ENCODE measurements around the gene CCDC142.

The CCDC142 gene

DNA sequence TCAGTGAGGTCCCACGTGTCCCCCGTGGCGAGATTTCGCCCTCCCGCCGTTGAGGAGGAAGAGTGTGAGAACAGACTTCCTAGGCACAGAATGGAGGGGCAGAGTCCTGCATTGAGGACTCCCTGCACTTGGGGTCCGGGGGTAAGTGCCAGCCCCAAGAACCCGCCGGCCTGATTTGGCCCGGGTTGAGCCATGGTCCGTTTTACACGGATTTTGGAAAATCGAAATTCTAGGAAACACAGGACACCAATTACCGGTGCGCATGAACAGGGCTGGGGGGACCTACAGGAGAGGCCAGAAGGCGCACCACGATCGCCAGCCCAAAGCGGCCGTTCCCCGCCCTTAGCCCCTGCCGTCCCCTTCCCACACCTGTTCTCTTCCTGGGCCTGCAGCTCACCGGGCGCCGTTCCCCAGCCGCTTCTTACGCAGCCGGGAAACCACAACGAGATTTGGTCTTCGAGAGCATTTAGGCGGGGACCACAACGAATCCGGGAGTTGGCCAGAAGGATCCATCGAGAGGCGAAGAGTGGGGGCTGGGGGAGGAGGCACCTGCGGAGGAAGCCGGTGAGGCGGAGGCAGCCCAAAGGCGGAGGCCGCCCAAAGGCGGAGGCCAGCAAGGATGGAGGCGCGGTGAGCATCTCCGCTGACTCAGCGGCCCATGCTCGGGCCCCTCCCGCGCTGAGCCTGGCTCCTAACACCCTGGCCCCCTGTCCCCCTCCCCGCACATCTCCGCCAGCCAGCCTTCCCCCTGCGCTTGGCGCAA lies 31.0 kb upstream of the CCDC142 start:
- Histone ChIP-seq H3K9ac (ENCODE audit: low read length) (no peak overlapping the region), H2AK5ac (ENCODE audit: low read length, severe bottlenecking) (no peak overlapping the region), H2AFZ (ENCODE audit: low read depth, low read length) (no peak overlapping the region), H3K14ac (ENCODE audit: low read length in 2 of 2) (no peak overlapping the region), H3K18ac (ENCODE audit: low read depth in 1 of 2, low read length in 2 of 2) (no peak overlapping the region), H2BK120ac (ENCODE audit: low read depth, low read length) (no peak overlapping the region), H2BK15ac (ENCODE audit: low read depth, poor library complexity, severe bottlenecking) (no peak overlapping the region), H4K8ac (ENCODE audit: low read length) (no peak overlapping the region), H3K4me1 (ENCODE audit: control insufficient read depth, insufficient read depth, low read depth, low read length) (peaks cover 18% of the 10 kb centered on the region), H3K36me3 (ENCODE audit: control insufficient read depth in 1 of 2, insufficient read depth in 2 of 2, low read depth in 1 of 2, low read length in 2 of 2) (peaks cover 0 to 3% of the 10 kb centered on the region in 2 experiments), H3K4ac (ENCODE audit: low read depth in 1 of 2, low read length in 2 of 2) (no peak overlapping the region), H3K9me3 (ENCODE audit: control insufficient read depth, low read length) (no peaks in the 10 kb centered on the region), H3K4me3 (ENCODE audit: insufficient read depth in 1 of 2, low read depth in 1 of 2, low read length in 2 of 2) (no peak overlapping the region), H4K91ac (ENCODE audit: low read length) (peak overlapping the region; percentile 20), H3K4me2 (ENCODE audit: low read length, poor library complexity, severe bottlenecking) (no peak overlapping the region), H3K79me1 (replicated peaks; ENCODE audit: low read length, poor library complexity, severe bottlenecking) (no peaks in the 10 kb centered on the region), H3K23ac (ENCODE audit: low read length in 2 of 2) (peak overlapping the region in 1 of 2 experiments; percentile 79), H3K27me3 (ENCODE audit: control insufficient read depth in 1 of 2, insufficient read depth in 1 of 2, low read length in 2 of 2) (peaks cover 83 to 91% of the 10 kb centered on the region in 2 experiments), H3K27ac (ENCODE audit: low read length, poor library complexity, severe bottlenecking) (no peak overlapping the region), H2BK5ac (ENCODE audit: low read depth, low read length, poor library complexity, severe bottlenecking) (no peak overlapping the region), H2BK12ac (ENCODE audit: low read length in 2 of 2) (peak overlapping the region in 1 of 2 experiments; percentile 34)
- DNase-seq = peak; percentile 35
- WGBS = 3% methylated on average over 49 of the region's 52 CpGs

DNA sequence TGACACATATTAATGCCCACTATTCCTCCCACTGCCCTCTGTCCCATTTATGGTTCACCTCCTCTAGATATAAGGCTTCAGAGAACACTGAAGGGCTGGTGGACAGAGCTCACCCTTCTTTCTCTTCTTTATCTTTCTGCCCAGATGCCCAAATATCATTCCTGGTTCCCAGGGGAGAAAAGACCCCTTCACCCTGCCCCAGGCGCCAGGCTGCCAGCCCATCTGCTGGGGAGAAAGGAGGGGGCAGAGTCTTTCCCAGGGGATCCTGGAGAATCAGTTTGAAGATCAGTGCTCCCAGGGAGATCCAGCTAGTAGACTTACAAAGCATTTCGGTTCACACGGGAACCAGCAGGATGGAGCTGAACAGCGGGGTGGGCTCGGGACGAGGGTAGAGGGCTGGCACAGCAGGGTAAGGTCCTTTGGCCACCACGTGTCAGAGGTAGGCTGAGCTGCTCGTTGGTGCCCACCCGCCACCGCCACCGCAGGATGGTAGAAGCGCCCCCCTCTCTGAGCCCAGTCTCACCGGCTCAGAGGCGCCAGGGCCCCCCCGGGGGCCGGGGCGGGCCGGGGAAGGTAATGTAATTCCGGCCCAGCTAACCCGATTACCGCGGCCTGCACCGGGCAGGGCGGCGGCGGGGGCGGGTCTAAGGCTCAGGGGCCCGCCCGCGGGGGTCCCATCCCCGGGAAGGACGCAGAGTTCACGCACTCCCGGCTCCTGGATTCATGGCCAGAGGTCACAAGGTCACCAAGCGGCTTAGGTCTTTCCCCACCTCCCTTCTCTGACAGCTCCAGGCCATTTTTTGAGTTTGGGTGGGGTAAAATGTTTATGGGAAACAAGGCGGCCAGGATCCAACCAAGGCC lies 30.2 kb upstream of the CCDC142 start:
- H2AFZ ChIP-seq (ENCODE audit: low read depth, low read length) = no peak overlapping the region
- peak overlapping the region in 1 of 2 experiments; percentile 77 for H3K23ac ChIP-seq (ENCODE audit: low read length in 2 of 2)
- H2BK12ac ChIP-seq (ENCODE audit: low read length in 2 of 2) = no peak overlapping the region
- H2BK120ac ChIP-seq (ENCODE audit: low read depth, low read length) = no peak overlapping the region
- no peak for DNase-seq
- H3K4me1 ChIP-seq (ENCODE audit: control insufficient read depth, insufficient read depth, low read depth, low read length) = peaks cover 21% of the 10 kb centered on the region
- H2AK5ac ChIP-seq (ENCODE audit: low read length, severe bottlenecking) = no peak overlapping the region
- no peak overlapping the region for H3K14ac ChIP-seq (ENCODE audit: low read length in 2 of 2)
- peaks cover 75 to 83% of the 10 kb centered on the region in 2 experiments for H3K27me3 ChIP-seq (ENCODE audit: control insufficient read depth in 1 of 2, insufficient read depth in 1 of 2, low read length in 2 of 2)
- H3K18ac ChIP-seq (ENCODE audit: low read depth in 1 of 2, low read length in 2 of 2) = no peak overlapping the region
- no peak overlapping the region for H4K91ac ChIP-seq (ENCODE audit: low read length)
- H2BK5ac ChIP-seq (ENCODE audit: low read depth, low read length, poor library complexity, severe bottlenecking) = no peak overlapping the region
- no peak overlapping the region for H2BK15ac ChIP-seq (ENCODE audit: low read depth, poor library complexity, severe bottlenecking)
- no peaks in the 10 kb centered on the region for H3K9me3 ChIP-seq (ENCODE audit: control insufficient read depth, low read length)
- H3K4me2 ChIP-seq (ENCODE audit: low read length, poor library complexity, severe bottlenecking) = no peak overlapping the region
- H3K4me3 ChIP-seq (ENCODE audit: insufficient read depth in 1 of 2, low read depth in 1 of 2, low read length in 2 of 2) = no peak overlapping the region
- H3K79me1 ChIP-seq (replicated peaks; ENCODE audit: low read length, poor library complexity, severe bottlenecking) = no peaks in the 10 kb centered on the region
- no peak overlapping the region for H3K4ac ChIP-seq (ENCODE audit: low read depth in 1 of 2, low read length in 2 of 2)
- H3K9ac ChIP-seq (ENCODE audit: low read length) = no peak overlapping the region
- no peak overlapping the region for H3K27ac ChIP-seq (ENCODE audit: low read length, poor library complexity, severe bottlenecking)
- H4K8ac ChIP-seq (ENCODE audit: low read length) = no peak overlapping the region
- 2% methylated on average over 34 of the region's 36 CpGs for WGBS
- H3K36me3 ChIP-seq (ENCODE audit: control insufficient read depth in 1 of 2, insufficient read depth in 2 of 2, low read depth in 1 of 2, low read length in 2 of 2) = peaks cover 0 to 3% of the 10 kb centered on the region in 2 experiments

DNA sequence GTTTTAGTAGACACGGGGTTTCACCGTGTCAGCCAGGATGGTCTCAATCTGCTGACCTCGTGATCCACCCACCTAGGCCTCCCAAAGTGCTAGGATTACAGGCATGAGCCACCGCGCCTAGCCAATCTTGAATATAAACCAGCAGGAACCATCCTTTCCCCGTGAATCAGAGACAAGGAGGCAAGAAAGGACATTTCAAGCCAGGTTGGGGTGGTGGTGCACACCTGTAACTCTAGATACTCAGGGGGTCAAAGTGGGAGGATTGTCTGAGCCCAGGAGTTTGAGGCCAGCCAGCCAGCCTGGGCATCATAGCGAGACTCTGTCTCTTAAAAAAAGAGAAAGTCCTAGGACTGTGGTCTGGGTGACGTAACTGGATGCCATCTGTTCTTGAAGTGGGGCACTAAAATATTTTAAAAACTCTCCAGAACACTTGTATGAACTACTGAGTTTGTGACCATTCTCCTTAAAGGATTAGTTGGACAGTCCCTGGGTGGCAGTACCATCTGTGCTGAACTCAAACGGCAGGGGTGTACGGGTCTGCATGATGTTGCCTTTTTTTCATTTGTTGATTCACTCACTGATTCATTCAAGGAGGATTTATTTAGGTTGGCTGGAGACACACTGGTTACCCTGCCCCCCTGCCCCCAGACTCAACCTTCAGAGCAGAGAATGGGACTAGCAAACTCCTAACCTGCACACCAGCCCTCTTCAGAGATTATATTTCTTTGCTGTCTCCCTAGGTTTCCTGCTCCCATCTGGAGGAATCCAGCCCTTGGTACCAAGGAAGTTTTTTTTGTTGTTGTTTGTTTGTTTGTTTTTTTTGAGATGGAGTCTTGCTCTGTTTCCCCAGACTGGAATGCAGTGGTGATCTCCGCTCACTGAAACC lies 28.5 kb upstream of the CCDC142 start:
- no peak overlapping the region for H4K91ac ChIP-seq (ENCODE audit: low read length)
- H3K9me3 ChIP-seq (ENCODE audit: control insufficient read depth, low read length) = no peaks in the 10 kb centered on the region
- H3K4me1 ChIP-seq (ENCODE audit: control insufficient read depth, insufficient read depth, low read depth, low read length) = peaks cover 30% of the 10 kb centered on the region
- no peak overlapping the region for H2AK5ac ChIP-seq (ENCODE audit: low read length, severe bottlenecking)
- no peak overlapping the region for H3K4ac ChIP-seq (ENCODE audit: low read depth in 1 of 2, low read length in 2 of 2)
- peaks cover 0 to 3% of the 10 kb centered on the region in 2 experiments for H3K36me3 ChIP-seq (ENCODE audit: control insufficient read depth in 1 of 2, insufficient read depth in 2 of 2, low read depth in 1 of 2, low read length in 2 of 2)
- 66% methylated on average over 10 of the region's 11 CpGs for WGBS
- no peak overlapping the region for H3K27ac ChIP-seq (ENCODE audit: low read length, poor library complexity, severe bottlenecking)
- H3K23ac ChIP-seq (ENCODE audit: low read length in 2 of 2) = no peak overlapping the region
- no peak overlapping the region for H4K8ac ChIP-seq (ENCODE audit: low read length)
- H2BK12ac ChIP-seq (ENCODE audit: low read length in 2 of 2) = no peak overlapping the region
- peaks cover 7% of the 10 kb centered on the region for H3K79me1 ChIP-seq (replicated peaks; ENCODE audit: low read length, poor library complexity, severe bottlenecking)
- H3K14ac ChIP-seq (ENCODE audit: low read length in 2 of 2) = no peak overlapping the region
- H3K18ac ChIP-seq (ENCODE audit: low read depth in 1 of 2, low read length in 2 of 2) = no peak overlapping the region
- no peak overlapping the region for H3K4me3 ChIP-seq (ENCODE audit: insufficient read depth in 1 of 2, low read depth in 1 of 2, low read length in 2 of 2)
- peaks cover 60 to 67% of the 10 kb centered on the region in 2 experiments for H3K27me3 ChIP-seq (ENCODE audit: control insufficient read depth in 1 of 2, insufficient read depth in 1 of 2, low read length in 2 of 2)
- H2BK5ac ChIP-seq (ENCODE audit: low read depth, low read length, poor library complexity, severe bottlenecking) = no peak overlapping the region
- no peak overlapping the region for H2BK15ac ChIP-seq (ENCODE audit: low read depth, poor library complexity, severe bottlenecking)
- H2BK120ac ChIP-seq (ENCODE audit: low read depth, low read length) = no peak overlapping the region
- H2AFZ ChIP-seq (ENCODE audit: low read depth, low read length) = no peak overlapping the region
- DNase-seq = no peak
- no peak overlapping the region for H3K9ac ChIP-seq (ENCODE audit: low read length)
- no peak overlapping the region for H3K4me2 ChIP-seq (ENCODE audit: low read length, poor library complexity, severe bottlenecking)
